HG03039 (cell line): ENCODE results near the gene KBTBD3.
"Not testable (repeated sequence)": the region's sequence is repeated elsewhere in the genome, so short reads cannot be mapped to it uniquely, and the experiment has no call there.

Source experiments
- ATAC-seq: cut with Tn5 transposase; IDR thresholded peaks from one replicate; pipeline ENCODE4 v1.9.1; 2021; ENCODE audit warnings: mild to moderate bottlenecking, moderate library complexity; ENCODE audit not compliant: unreplicated experiment

Gene KBTBD3

DNA sequence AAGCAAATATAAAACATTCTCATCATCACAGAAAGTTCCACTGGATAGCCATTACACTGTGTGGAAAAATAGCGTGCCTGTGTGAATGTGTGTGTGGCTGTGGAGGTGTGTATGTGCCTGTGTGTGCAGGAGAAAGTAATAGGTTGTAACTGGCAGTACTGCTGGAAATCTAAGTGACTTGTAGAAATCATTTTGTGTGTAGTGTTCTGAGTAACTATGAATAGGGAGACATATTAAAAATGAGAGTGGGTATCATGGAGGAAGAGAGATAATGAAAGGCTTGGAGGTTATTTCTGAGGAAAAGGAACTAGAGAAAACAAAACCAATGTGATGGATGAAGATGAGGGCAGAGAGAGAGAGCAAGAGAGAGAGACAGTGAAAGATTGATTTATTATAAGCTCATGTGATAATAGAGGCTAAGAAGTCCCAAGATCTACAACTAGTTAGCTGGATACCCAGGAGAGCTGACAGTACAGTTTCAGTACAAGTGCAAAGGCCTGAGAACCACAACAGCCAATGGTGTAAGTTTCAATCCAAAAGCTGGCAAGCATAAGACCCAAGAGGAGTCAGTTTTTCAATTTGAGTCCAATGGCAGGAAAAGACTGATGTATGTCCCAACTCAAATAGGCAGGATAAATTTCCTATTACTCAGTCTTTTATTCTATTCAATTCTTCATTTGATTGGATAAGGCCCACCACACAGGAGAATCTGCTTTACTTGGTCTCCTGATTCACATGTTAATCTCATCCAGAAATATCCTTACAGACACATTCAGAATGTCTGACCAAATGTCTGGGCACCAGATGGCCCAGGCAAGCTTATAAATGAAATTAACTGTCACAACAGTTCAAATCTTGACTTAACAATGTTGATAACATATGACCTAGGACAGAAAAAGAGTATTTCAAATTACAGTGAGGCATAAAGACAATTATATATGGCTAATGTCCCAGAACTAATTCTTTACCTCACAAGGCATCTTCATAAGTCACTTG is 14.9 kb downstream of the KBTBD3 start:
- no peak for ATAC-seq

DNA sequence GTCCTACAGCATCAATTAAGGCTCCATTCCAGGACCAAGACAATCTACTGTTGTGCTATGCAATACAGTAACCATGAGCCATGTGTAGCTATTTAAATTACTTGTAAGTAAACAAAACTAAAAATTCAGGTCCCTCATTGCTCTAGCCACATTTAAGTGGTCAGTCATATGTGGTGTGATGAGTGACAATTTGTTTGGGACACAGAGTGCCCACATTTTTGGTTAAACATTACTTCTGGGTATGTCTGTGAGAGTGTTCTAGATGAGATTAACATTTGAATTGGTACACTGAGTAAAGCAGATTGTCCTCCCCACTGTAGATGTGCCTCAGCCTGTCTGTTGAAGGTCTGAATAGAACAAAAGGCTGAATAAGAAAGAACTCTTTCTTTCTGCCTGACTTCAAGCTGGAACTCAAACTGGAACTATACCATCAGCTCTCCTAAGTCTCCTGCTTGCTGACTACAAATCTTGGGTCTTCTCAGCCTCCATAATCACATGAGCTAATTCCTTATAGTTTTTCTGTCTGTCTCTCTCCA is 15.8 kb downstream of the KBTBD3 start:
- ATAC-seq = no peak

GRCh38 chr11:106059617-106060016 is 17.5 kb downstream of the KBTBD3 start:
- no peak for ATAC-seq

DNA sequence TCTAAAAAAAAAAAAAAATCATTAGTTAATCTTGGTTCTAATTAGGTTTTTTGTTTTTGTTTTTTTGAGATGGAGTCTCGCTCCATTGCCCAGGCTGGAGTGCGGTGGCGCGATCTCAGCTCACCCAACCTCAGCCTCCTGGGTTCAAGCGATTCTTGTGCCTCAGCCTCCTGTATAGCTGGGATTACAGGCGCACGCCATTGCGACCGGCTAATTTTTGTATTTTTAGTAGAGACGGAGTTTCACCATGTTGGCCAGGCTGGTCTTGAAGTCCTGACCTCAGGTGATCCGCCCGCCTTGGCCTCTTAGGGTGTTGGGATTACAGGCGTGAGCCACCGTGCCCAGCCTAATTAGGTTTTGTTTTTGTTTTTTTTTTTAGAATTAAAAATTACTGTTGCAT is 18.8 kb downstream of the KBTBD3 start:
- not testable (repeated sequence) for ATAC-seq

DNA sequence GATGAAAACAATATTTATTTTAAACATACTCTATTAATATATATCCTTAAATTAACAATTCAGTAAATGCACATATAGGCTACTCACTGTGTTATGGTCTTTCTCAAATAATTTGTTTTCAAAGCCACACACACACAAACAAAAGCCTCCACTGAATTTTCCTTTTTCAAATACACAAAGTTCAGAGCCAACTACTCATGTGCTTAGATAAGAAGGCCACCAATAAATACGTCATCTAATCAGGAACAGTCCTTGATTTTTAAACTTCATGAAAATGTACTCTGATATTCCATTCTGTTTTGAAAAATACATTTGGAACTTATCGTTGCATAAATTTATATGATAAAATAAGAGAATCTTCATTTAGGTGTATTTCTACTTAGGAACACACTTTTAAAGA is 26.0 kb downstream of the KBTBD3 start:
- no peak for ATAC-seq

DNA sequence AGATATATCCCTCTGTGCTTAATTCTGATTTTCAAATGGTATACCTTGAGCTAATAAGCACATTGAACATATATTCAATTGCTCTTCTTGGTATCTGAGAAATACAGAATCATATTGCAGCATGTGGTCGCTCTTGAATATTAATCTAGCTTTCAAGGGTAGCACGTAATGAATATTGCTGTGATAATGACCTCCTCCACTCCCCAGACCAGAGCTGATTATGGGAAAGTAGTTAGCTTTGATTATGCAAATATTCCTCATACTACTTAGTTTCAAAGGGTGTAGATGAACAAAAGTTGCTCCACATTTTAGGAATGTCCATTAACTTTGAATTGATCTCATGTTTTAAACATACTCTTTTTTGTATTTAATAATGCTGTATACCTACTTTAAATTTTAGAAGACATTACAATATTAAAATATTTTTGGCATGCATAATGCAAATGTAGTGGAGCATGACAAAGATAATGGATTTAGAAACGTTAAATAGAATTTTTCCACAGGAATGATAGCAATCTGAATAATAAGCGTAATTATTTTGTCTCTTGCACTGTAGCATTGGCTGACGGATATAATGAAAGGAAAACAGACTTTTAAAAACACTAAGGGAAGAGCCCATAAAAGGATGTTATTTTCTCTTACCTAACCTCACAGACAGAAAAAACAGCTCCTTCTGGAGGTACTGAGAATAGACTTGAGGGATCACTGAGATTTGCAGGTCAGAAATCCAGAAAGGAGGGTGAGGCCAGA is 27.2 kb downstream of the KBTBD3 start:
- ATAC-seq = no peak

DNA sequence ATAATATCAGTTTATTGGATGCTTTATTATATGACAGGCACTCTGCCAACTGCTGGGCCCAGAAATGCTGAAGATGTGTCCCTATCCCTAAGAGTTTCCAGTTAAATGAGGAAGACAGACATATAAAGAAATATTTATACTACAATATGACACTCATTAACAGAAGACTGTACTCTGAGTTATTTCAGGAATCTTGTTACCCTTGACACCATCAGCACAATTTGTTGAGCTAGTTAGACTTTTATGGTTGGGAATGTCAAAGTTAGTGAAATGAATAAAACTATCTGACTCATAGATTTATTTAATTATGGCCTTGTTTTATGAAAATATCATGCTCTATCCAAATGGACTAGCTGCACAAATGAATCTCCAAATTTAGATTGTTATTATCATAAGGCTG is 29.5 kb downstream of the KBTBD3 start:
- no peak for ATAC-seq

DNA sequence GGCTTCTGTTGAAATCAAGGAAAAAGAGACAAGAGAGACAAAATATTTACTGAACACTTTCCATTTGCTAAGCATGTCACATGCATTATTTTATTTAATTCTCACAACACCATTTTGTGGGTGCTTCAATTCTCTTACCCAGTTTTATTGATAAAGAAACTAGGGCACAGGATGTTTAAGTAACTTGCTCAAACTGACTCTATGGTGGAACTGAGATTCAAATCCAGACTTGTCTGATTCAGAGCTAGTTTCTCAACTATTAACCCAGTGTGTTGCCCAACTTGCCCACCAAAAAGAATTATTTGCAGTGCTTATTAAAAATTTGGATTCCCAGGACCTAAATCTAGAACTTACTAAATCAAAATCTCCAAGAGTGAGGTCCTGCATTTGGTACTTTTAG is 33.6 kb downstream of the KBTBD3 start:
- ATAC-seq = no peak

GRCh38 chr11:106032861-106033260 is 44.3 kb downstream of the KBTBD3 start:
- no peak for ATAC-seq

- no peak for ATAC-seq
These were observed 45.2 kb downstream of the KBTBD3 start for GRCh38 chr11:106031936-106032335.

DNA sequence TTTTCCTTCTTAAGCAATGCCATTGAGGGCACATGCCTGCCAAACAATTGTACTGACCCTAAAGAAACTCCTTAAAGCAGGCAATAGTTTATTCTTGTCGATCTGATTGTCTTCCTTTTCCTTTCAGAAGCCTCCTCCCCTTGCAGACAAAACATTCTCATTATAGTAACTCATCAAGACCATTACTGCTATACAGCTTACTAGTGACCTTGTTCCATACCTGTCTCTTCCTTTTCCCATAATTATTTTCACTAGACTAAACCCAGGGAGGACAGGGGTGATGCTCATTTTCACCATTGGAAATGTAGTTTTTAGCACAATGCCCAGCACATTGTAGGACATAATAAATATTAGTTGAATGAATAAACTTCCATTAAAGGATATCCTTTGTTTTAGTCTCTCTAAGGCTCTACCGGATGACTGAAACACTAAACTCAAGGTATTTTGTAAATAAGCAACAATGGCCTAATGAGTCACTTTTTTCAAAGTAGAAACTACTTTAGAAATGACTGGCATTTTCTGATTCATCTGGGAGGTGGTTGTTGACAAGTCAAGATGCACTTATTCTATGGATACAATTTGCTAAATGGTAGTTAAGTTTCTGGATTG is 45.8 kb downstream of the KBTBD3 start:
- no peak for ATAC-seq

DNA sequence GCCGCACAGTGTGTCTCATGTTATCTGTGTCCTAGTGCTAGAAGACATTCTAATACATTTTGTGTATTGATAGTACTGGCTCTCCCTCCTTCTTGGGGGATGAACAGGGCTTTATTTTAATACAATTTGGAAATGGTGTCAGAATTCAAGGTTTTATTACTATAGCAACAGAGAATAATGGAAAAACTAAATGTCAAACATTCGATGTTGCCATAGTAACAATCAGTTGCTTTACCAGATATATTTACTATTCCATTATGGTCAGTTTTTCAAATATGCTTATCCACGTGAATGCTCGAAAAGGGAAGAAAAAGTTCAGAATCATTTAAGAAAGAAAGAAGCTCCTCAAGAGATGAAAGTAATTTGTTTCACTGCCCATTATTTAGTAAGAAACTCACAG is 46.5 kb downstream of the KBTBD3 start:
- ATAC-seq = no peak

DNA sequence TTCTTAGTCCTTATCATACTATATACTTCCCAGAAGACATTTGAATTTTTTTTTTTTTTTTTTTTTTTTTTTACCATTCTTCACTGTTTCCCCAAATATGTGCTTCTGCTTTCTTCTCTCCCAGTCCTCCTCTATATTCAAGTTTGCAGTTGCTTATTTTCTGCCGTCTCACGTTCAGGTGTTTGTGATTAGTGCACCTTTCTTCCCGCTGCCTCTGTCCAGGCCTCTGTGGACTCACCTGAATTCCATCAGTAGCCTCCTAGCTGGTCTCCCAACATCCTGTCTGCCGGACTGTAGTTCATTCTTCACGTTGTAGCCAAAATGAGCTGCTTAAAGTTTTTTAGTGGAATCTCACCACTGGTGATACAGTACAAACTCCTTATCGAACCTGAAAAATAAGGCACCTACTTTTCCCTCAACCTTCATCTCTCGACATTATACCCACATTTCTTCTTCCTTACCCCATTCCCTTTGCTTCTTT is 54.3 kb downstream of the KBTBD3 start:
- no peak for ATAC-seq

- ATAC-seq = peak; percentile 98
These were observed 55.0 kb downstream of the KBTBD3 start, which contains the start of gene MSANTD4 for GRCh38 chr11:106021967-106022794. Gene MSANTD4, minus strand, starts transcription at chr11:106022240. Its CDS starts 11,323 bp downstream, at chr11:106010917.

DNA sequence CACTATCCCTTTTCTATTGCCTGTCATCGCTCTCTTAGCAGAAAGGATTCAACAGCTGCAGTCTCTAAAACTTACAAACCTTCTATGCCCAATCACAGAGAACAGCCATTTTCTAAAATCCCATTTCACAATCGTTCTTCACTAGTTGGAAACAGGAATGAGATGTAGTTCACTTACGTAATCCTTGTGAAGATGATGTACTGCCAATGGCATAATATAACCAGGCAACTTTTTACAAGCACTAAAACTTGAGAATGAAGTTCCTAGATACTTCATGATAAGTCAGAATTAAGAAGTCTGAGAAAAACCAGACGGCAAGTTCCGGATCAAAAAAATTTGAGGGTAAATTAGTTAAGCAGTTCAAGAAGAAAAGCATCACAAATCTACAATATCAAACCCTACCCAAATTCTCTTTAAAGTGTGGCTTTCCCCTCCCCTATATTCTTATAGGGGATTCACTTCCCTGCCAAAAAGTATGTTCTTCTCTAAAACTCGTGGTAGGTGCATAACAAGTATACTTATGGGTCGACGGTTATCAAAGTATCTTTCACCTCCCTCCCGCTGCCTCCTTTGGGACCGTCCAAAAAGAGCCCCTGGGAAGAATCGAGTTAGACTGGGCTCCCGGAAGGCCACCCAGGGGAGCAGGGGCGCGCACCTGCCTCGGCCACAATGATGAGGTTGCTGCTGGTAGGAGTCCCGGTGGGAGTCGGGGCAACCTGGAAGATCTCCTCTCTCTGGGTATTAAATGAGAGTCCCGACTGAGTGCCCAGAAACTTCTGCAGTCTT is 55.8 kb downstream of the KBTBD3 start:
- ATAC-seq = peak; percentile 0

DNA sequence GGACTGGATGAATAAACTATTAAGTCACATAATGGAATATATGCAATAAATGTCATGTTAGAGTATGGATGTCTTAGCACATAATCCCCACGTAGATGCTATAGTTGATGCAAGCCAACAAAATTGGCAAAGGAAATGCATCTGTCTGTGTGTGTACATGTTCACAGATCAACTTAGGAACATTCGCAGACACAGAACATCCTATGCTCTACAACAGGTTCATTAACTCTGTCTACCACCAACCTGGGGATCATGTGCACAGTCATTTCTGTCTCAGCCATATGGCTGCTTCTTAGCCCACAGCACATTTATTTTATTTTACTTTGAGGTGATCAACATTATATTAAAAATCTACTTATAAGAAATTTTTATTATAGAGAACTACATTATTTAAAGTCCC is 60.1 kb downstream of the KBTBD3 start:
- no peak for ATAC-seq

- ATAC-seq = no peak
These were observed 62.1 kb downstream of the KBTBD3 start for GRCh38 chr11:106015066-106015465.

DNA sequence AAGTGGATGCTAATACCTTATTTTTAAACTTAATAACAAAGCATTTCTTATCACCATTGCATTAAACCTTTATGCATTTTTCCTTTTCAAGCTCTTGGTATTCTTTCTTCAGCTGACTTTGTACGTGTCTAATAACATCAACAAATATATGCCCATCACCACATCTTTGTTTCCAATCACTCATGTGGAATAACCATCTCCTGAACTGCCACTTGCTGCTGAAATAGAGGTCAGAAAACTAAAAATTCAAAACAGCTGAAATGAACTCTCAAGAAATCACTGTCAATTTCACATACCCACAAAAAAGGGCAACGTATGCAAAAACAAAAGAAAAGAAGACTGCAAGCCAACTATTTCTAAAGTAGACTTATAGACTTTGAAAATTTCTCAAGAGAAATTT is 62.5 kb downstream of the KBTBD3 start:
- no peak for ATAC-seq

DNA sequence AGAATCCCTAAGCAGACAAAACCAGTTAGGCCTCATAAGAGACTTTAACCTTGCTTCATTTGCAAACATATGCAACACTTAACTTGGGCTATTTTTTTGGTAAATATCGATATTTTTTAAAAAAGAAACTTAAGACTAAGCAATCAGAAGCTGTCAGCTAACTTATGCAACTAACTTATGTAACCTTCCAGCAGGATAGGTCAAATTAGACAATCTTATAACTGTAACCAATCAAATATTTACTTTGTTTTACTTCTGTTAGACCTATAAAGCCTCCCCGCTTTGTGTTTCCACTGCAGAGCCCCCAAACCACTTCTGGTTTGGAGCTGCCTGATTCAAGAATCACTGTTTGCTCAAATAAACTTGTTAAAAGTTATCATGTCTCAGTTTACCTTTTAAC is 63.1 kb downstream of the KBTBD3 start:
- no peak for ATAC-seq
